HPDE6-E6E7 (cell line): ENCODE measurements around the gene ATF1.

Experiments used
- DNase-seq: peaks from one replicate; pipeline ENCODE4 v3.0.0; 2011; ENCODE audit warnings: missing footprints; ENCODE audit errors: extremely low spot score

ATF1 gene

DNA sequence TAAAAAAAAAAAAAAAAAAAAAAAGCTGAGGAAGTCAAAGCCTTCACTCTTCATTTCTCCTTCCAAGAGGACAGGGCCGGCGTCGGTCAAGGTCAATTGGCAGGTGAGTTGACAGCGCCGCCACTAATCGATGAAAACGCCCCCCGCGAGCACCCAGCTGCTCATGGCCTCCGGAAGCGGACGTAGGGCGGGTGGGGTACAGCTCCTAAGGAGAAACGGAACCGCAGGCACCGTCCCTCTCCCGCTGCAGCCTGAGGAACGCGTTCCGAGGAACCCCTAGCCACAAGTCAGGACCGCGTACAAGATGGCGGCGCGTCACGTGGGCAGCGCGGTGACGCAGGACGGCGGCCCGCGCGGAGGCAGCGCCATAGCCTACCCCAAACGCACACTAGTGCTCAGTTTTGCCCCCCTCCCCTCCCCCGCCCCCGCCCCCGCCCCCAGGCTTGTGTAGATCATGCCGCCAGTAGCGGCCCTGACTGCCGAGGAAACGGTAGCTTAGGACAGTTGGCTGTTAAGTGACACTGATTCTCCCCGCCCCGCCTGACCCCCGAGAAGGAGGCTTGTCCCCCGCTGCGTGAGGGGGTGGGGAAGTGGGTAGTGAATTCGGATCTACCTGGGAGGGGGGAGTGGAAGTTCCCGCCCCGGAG, at the start of gene ATF1:
ATF1 (plus strand) TSS at position 463 of the 647 bp plus-strand sequence. CDS start 16,045 bp downstream, outside the sequence.
- peak; percentile 80 for DNase-seq

DNA sequence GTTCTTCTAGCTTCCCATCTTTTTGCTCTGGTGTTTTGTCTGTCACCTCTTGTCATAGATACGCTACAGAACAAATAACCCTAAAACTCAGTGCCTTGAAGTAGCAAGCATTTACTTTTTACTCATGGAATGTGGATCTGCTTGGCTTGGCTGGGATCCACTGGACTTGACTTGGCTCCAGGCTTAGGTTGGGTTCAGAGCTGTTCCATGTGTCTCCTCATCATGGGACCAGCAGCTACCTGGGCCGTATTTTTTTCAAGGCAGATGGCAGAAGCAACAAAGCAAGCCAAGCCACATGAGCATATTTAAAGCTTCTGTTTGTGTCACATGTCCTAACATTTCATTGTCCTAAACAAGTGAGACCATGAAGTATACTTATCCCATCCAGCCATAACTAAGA, 48.7 kb upstream of the ATF1 start:
- no peak for DNase-seq

DNA sequence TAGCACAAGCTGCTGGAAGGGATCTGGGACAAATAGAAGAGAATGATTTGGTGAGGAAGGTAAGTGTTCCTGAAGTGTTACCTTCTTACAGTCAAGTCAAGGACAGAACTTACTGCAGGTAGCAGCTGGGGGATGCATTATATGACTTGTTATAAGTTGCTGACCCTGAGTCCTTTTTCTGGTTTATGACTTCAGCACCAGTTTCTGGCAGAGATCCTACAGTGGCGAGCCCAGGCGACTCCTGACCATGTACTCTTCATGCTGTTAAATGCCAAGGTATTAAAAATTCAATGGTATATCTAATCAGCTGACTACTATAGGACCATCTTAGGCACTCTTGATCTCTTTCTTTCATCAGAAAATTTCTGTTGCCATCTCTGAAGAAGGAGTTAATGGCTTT, 45.1 kb upstream of the ATF1 start:
- no peak for DNase-seq

DNA sequence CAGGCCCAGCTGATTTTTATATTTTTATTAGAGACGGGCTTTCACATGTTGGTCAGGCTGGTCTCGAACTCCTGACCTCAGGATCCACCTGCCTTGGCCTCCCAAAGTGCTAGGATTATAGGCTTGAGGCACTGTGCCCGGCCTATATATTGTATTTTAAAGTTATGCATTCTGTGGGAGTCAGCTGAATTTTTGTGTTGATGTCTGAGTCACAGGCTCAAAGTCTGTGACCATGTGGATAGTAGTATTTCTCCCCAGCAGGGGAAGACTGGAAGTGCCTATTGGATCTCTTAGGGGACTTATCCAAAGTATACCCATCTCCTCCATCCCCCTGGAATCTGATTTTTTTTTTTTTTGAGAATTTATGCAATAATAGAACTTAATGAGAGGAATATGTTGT, 43.8 kb upstream of the ATF1 start:
- no peak for DNase-seq

DNA sequence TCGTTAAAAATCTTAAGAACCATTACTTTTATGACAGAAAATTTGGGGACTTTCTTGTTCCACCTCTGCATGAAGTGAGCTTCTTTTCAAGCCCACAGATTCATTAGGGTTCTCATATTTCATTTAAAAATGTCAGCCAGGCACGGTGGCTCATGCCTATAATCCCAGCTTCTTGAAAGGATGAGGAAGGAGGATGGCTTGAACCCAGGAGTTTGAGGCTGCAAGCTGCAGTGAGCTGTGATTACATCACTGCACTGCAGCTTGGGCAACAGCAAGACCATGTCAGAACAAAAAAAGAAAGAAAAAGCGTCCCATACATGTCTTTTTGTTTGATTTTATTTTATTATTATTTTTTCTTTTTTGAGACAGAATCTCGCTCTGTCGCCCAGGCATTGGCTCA, 43.4 kb upstream of the ATF1 start:
- no peak for DNase-seq

DNA sequence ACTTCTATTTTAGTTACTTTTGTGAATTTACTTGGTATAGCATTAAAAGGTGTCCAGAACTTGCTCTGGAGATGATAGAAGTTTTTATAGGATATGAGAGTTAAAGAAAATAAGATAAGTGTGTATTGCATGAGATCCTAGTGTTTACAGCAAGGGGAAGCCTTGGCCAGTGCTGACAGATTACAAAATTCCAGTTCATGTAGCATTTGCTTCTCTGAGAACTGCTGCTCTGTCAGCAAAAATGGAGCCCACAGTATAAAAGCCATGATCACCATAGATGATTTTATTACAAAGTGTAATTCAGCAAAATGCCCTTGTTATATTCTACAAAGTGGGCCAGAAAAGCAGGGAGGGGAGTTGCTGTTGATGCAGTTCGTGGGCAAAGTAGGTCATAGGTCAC, 40.0 kb upstream of the ATF1 start:
- no peak for DNase-seq

DNA sequence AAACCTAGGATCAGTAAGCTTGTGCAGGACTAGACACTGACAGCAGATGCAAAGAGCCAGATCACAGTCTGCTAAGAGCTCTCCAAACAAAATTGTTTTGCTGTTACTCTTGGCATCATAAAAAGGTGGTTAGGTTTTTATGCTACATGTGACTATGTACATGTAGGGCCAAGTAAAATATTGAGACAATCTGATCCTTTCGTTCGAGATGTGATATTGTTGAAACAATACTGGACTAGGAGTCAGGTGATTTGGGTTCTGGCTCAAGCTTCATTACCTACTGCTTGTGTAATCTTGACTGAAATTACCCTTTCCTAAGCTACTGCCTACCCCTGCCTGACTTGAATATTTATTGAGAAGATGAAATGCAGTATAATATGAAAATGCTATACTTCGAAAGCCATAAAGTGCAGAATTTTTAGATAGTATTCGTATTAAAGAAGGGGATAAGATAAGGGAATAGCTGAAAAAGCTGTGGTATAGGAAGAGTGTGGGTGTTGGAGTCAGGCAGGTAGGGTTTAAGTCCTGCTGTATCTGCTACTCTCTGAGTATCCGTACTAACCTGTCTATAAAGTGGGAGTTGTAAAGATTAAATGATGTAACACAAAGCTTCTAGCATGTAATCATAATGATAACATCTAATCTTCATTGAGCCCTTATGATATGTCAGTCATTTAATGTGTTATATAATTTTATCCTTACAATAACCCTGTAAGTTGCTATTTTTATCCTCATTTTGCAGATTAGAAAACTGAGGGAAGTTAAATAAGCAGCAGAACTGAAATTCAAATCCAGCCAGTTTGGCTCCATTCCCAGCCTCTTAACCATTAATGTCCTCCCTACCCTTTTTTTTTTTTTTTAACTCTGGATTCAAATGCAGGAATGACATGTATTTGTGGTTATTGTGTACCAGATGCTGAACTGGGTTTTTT, 38.6 kb upstream of the ATF1 start:
- DNase-seq, result no peak

DNA sequence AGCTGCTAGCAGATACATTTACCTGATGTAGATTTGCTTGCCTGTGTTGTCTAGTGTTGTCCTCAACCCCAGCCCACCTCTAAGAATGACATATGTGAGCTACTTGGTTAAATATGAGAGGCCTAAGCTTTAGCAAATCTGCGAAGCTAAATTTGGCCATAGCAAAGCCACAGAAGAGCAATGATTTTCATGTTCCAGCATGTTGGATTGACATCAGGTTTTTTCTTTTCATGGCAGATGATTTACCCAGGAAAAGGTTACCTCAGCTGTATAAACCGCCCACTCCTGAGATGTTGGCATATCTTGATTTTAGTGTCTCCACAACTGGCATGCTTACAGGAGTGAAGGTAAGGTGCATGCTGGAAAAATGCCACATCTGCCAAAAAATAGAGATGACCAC, 36.4 kb upstream of the ATF1 start:
- no peak for DNase-seq

DNA sequence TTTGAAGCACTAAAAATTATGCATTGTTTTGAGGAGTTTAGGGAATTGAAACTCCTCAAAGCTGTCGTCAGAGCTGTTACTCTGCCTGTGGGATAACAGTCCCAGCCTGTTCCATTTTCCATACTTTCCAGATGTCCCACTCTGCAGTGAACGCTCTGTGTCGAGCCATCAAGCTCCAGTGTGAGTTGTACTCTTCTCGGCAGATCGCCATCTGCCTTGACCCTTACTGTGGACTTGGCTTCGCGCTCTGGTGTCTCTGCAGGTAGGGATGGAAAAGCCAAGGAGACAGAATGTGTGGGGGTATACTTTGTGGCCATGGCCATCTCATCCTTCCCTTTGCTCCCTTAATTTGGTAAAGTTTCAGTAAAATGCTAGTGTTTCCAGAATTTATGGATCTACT, 35.5 kb upstream of the ATF1 start:
- DNase-seq, result no peak

DNA sequence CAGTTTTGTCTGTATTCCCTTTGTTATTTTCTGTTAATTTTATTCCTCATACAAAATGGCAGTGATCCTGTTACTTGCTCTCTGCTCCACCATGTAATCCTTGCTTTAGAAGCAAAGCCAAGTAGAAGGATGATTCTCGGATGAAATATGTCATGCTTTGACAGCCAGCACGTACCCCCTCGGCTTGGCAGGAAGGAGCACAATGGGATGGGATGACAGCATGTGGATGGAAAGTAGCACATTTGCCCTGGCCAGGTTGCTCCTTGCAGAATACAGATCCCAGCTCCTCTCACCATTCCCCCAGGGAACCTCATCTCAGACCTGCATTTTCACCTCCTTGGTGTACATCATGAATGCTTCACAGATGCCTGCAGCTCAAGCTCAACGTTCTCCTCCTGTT, 35.1 kb upstream of the ATF1 start:
- no peak for DNase-seq

DNA sequence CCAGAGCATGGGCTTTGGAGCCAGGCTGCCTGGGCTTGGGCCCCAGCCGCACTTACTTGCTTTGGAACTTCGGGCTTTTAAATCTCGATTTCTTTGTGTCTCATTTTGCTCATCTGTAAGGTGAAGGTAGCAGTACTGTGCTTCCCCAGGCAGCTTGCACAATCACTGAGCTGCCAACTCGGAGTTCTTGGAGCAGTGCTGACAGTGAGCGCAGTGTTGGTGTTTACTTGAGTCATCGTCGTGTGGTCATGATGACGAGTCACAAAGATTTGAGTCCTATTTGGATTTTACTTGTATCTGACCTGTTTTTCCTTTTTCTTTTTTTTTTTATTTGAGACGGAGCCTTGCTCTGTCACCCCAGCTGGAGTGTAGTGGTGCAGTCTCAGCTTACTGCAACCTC, 31.3 kb upstream of the ATF1 start:
- DNase-seq, result peak; percentile 72

DNA sequence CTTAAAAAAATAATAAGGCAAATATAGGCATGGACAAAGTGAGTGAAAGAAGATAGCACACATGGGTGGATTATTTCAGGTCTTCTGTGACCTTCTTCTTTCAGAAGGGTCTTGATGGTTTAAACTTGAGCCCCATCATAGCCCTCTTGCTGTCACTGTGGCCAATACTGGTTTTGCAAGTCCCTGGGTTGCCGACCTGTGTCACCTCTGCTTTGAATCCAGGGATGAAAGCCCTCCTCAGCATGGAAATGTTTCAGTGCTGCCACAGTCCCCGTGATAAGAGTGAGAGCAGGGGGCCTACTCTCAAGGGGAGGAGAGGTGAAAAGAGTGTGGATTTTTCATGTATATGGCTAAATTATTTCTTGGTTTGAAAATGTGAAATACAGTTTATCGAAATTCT, 30.2 kb upstream of the ATF1 start:
- DNase-seq, result no peak

DNA sequence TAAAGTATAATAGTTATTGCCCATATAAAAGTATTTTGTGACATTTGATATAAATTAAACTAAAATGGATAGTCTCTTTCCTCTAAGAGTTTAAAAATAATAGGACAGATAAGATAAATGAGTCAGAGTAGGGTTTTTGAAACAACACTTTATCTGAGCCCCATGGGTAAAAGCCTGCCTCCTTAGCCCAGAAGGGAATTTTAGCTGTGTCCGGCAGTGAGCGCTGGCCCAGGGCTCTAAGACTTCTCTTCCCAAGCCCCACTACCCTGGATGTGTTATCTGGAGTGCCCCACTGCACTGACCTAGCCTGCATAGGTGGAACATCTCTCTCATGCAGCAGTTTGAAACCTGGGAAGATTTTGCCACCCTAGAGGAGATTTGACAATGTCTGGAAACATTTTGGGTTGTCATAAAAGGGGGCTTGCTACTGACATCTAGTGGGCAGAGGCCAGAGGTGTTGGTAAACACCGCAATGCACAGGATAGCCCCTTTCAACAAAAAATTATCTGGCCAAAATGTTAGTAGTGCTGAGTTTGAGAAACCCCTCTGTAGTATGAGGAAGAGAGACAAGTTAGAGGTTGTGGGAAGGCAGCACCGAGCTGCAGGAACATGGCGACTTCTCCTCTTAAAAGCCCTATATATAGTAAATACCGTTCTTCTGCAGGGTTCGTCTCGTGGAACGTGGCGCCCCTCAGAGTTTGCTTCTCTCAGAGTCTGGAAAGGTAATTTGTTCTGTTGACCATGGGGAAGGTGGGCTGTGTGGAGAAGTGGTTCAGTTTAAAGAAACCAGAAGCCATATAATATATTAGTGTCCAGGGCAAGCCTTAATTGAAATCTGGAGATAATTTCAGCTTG, 29.3 kb upstream of the ATF1 start:
- no peak for DNase-seq

DNA sequence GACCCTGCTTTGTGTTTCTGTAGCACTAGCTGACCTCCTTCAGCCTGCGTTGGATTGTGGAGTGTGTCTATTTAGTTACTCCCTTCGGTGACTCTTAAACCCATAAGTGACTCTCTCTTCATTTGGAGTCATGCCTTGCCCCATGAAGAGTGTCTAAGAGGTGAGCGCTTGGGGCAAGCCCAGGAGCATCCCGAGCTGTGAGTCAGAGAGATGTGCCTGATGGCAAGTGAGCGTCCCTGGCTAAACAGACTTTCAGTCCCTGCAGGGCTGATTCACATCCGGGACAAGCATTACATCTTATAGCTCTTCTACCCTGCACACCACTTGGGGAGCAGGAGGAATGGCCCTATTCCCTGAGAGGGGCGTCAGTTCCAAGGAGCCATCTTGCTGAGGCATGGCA, 24.3 kb upstream of the ATF1 start:
- DNase-seq, result no peak

DNA sequence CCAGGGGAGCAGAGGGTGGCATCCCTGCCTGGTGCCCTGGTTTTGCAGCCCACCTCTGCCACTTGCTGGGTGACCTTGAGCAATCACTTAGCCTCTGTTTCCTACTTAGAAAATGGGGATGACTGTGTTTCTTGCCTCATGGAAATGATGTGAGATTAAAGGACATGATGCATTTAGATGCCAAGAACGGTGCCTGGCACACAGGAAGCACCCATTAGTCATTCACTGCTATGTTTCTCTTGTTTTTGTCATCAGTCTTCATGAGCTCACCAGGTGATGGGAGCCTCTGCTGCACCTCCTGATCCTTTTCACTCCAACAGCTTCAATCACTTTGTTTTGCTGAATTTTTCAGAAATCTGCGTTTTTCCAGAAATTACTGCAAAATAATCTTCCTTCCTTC, 23.6 kb upstream of the ATF1 start:
- no peak for DNase-seq

DNA sequence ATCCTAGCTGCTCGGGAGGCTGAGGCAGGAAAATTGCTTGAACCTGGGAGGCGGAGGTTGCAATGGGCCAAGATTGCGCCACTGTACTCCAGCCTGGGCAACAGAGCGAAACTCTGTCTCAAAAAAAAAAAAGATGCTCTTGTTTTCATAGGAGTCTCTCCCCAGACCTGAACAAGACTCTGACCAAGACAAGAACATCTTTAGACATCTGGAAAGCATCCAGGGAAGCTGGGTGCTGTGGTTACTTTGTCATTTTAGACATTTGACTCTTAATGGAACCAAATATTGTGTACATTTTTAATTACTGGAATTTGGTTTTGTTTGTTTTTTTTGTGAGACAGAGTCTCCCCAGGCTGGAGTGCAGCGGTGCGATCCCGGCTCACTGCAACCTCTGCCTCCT, 21.1 kb upstream of the ATF1 start:
- no peak for DNase-seq

DNA sequence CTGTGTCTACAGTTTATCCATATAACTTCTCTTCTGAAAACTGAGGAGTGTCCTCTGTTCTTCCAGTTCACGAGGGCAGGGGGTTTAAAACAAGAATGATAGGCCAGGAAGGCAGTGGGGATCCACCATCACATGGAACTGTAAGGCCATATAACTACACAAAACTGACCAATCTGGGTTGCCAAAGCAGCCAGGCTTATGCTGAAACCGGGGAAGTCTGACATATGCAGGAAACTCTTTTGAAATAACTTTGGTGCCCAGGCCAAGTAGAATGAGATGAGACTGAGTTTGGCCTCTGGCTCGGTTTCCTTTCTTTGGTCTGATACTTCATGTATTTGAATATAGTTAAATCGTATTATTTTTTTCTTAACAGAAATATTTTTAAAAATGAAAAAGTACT, 18.0 kb upstream of the ATF1 start:
- DNase-seq, result no peak

DNA sequence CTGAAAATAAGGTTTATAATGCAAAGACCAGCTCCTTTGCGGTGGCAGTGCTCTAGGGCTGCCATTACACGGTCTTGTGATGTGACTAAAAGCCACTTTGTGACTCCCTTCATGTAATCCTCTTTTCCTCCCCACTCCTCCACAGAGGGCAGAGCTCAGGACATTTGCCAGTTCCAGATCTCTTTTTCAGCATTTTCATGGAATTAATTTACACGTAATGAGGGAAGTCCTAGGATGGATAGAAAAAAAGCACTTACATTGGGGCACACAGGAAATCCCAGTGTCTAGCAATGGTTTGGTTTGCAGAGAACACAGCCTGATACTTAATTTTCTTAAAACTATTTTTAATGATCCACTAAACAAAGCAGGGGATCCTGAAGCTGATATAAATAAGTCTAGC, 17.5 kb upstream of the ATF1 start:
- DNase-seq, result no peak

DNA sequence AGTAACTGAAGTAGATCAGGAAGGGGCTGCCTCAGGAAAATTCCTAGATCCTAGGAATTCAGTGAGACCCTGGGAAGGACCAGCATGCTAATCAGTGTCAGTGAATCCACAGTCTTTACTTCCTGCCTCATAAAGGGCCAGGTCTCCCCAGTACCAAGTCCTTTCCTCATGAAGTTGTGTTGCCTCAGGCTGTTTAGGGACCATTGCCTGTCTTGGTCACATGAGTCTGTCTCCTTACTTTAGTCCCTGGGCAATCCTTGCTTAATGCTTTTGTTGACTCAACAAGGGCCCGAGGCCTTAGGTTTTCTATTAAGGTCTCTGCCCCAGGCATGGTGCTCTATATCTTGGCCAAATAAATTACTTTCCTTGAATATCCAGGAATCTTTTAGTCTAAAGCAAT, 16.1 kb upstream of the ATF1 start:
- DNase-seq, result no peak

DNA sequence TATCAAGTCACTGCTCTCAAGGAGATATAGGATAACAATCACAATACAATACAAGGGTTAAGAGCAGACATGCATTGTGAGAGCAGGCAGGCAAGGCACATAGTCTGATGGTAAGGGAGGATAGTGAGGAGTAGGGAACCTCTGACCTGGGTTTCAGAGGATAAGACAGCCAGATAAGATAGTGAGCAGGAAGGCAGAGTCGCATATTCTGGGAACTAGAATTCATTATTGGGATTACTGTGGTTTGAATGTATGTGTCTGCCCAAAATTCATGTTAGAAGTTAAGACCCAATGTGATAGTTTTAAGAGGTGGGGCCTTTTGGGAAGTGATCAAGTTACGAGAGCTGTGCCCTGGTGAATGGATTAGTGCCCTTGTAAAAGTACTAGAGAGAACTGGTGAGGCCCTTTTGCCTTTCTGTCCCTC, 14.4 kb upstream of the ATF1 start:
- no peak for DNase-seq

DNA sequence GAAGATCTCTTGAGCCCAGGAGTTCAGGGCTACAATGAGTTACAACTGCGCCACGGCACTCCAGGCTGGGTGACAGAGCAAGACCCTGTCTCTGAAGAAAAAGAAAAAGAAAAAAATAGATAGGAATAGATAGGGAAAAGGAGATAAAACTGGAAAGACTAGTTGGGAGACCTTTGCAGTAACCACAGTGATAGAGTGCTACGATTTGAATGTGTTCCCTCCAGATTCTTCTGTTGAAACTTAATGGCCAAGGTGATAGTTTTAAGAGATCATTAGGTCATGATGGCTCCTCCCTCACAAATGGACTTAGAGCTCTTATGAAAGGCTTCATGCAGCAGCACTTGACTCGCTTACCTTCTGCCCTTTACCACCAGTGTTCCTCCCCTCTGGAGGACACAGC, 13.5 kb upstream of the ATF1 start:
- no peak for DNase-seq

DNA sequence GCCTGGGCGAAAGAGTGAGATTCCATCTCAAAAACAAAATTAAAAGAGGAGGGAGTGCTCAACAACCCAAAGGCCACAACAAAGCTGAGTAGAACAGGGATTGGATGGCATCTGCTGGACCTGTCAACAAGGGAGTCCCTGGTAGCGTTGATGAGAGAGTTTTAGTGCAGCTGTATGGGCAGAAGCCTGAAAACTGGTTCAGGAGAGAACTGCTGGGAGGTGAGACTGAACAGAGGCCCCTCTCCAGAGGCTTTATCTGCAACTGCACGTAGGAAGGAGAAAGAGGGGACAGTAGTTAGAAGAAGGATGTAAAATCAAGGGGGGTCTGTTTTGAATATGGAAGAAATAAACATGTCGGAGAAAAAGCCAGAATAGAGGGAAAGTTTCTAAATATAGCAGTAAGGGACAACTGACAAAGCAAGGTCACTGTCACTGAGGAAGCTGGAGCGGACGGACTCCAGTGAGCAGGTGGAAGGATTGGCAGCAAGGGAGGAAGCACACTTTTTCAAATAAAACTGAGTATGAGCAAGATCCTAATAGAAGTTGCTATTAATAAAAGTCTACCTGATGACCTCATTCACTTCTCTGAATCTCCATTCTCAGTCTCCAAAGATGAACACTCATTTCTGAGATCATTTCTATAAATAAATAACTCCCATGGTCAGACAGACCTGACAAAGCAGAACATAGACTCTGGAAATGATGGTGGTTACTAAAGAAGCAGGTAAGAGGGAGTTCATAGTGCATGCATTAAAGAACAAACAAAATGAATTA, 11.8 kb upstream of the ATF1 start:
- no peak for DNase-seq
